SK-N-SH (cell line): ENCODE measurements around the gene CCDC141. TPM values are rescaled to one million over a fixed set of nuclear protein-coding genes. Genes with fewer than 3 reads are reported as not detected.

Experiments
- CTCF ChIA-PET: fragments of 300-600, 350-600 bp; formaldehyde crosslinking; extraction: SDS; loops from one replicate; lab custom pipeline; 2021; lab: Yijun Ruan, JAX
- POLR2A ChIA-PET: fragments of 350-600 bp; sonication (Branson Sonifier 250); formaldehyde crosslinking; extraction: SDS; loops from one replicate; lab custom pipeline; 2020; ENCODE audit warnings: antibody characterized with exemption, inconsistent platforms; lab: Yijun Ruan, JAX
- DNase-seq: peaks from one replicate; pipeline ENCODE4 v3.0.0; 2012
- H2AFZ ChIP-seq: fragments of 200-600 bp; sonication (generic); 2 replicates; pipeline ENCODE4 v1.8.1; 2016; ENCODE audit warnings: antibody characterized with exemption, mild to moderate bottlenecking, low read depth
- H3F3A ChIP-seq: fragments of 200-600 bp; sonication (generic); replicated peaks from 2 replicates; pipeline ENCODE3; 2016; ENCODE audit warnings: antibody characterized with exemption, mild to moderate bottlenecking; ENCODE audit not compliant: insufficient read depth
- H3K27ac ChIP-seq, 2 experiments: fragments of 200-500 bp in 1 of 2; fragments of 200-600 bp in 1 of 2; sonication (Bioruptor generic) in 1 of 2; sonication (generic), shearing (Covaris generic) in 1 of 2; 2 replicates each; pipeline versions ENCODE4 v1.5.1 to v1.6.1; 2014 to 2016; ENCODE audit warnings: low read depth in 2 of 2, inconsistent platforms in 1 of 2, low read length in 1 of 2, mild to moderate bottlenecking in 1 of 2, mixed read lengths in 1 of 2
- H3K27me3 ChIP-seq: fragments of 200-600 bp; sonication (generic), shearing (Covaris generic); 2 replicates; pipeline ENCODE4 v1.6.1; 2016; ENCODE audit warnings: mixed run types; ENCODE audit not compliant: insufficient read depth
- H3K36me3 ChIP-seq, 2 experiments: fragments of 200-500 bp in 1 of 2; fragments of 200-600 bp in 1 of 2; sonication (Bioruptor generic) in 1 of 2; sonication (generic) in 1 of 2; replicated peaks in 1 of 2; 2 replicates each; pipeline versions ENCODE3 to v1.5.1; 2014 to 2016; ENCODE audit warnings: low read length in 1 of 2, mild to moderate bottlenecking in 1 of 2; ENCODE audit not compliant: insufficient read depth in 2 of 2, control insufficient read depth in 1 of 2
- H3K4me1 ChIP-seq, 2 experiments: fragments of 200-500 bp in 1 of 2; fragments of 200-600 bp in 1 of 2; sonication (Bioruptor generic) in 1 of 2; sonication (generic), shearing (Covaris generic) in 1 of 2; 2 replicates each; pipeline versions ENCODE4 v1.5.1 to v1.6.1; 2014 to 2016; ENCODE audit warnings: low read depth in 1 of 2, low read length in 1 of 2, mixed run types in 1 of 2; ENCODE audit not compliant: insufficient read depth in 2 of 2, control insufficient read depth in 1 of 2
- H3K4me2 ChIP-seq: fragments of 200-600 bp; sonication (generic), shearing (Covaris generic); 2 replicates; pipeline ENCODE4 v1.6.1; 2017; ENCODE audit warnings: mixed run types
- H3K4me3 ChIP-seq, 2 experiments: fragments of 200-500 bp in 1 of 2; fragments of 200-600 bp in 1 of 2; sonication (Bioruptor generic) in 1 of 2; sonication (generic), shearing (Covaris generic) in 1 of 2; 2 replicates each; pipeline versions ENCODE4 v1.5.1 to v1.8.1; 2014 to 2016; ENCODE audit warnings: low read depth in 2 of 2, inconsistent platforms in 1 of 2, low read length in 1 of 2, mild to moderate bottlenecking in 1 of 2, mixed read lengths in 1 of 2, moderate library complexity in 1 of 2
- H3K79me2 ChIP-seq: fragments of 200-600 bp; sonication (generic); 2 replicates; pipeline ENCODE4 v1.8.1; 2017; ENCODE audit warnings: mild to moderate bottlenecking; ENCODE audit not compliant: insufficient read depth
- H3K9ac ChIP-seq: fragments of 200-600 bp; sonication (generic); 2 replicates; pipeline ENCODE4 v1.6.1; 2017; ENCODE audit warnings: mixed run types
- H3K9me2 ChIP-seq: fragments of 200-600 bp; sonication (generic); 2 replicates; pipeline ENCODE4 v1.6.1; 2017; ENCODE audit warnings: mixed run types
- H3K9me3 ChIP-seq: fragments of 200-600 bp; sonication (generic); 2 replicates; pipeline ENCODE4 v1.6.1; 2017; ENCODE audit warnings: mixed run types, mild to moderate bottlenecking, moderate library complexity
- H4K20me1 ChIP-seq: fragments of 200-600 bp; sonication (generic); 2 replicates; pipeline ENCODE4 v1.6.1; 2017; ENCODE audit warnings: mild to moderate bottlenecking, mixed run types; ENCODE audit not compliant: insufficient read depth
- CHD2 ChIP-seq: fragments of 150-350 bp; IDR thresholded peaks from 2 replicates; pipeline ENCODE4 v1.6.1; 2018; ENCODE audit warnings: low read length; ENCODE audit not compliant: partially characterized antibody
- FOXM1 ChIP-seq: IDR thresholded peaks from 2 replicates; pipeline ENCODE4 v1.4.0; 2012; ENCODE audit warnings: low read depth, mild to moderate bottlenecking
- NFIC ChIP-seq: IDR thresholded peaks from 2 replicates; pipeline ENCODE4 v1.4.0; 2012; ENCODE audit warnings: borderline replicate concordance
- PBX3 ChIP-seq: IDR thresholded peaks from 2 replicates; pipeline ENCODE4; 2012
- RAD21 ChIP-seq: IDR thresholded peaks from 2 replicates; pipeline ENCODE4 v1.6.1; 2012; ENCODE audit warnings: mild to moderate bottlenecking, low read length
- RCOR1 ChIP-seq: fragments of 150-350 bp; IDR thresholded peaks from 2 replicates; pipeline ENCODE4 v1.6.1; 2017; ENCODE audit warnings: antibody characterized with exemption, low read length
- RFX5 ChIP-seq: IDR thresholded peaks from 2 replicates; pipeline ENCODE4 v1.6.1; 2012; ENCODE audit warnings: mild to moderate bottlenecking, improper control_type of control experiment, low read length
- RXRA ChIP-seq: IDR thresholded peaks from 2 replicates; pipeline ENCODE4 v1.4.0; 2012; ENCODE audit warnings: low read depth, mild to moderate bottlenecking, borderline replicate concordance
- SMC3 ChIP-seq: IDR thresholded peaks from 2 replicates; pipeline ENCODE4 v1.6.1; 2012; ENCODE audit warnings: low read depth, low read length, improper control_type of control experiment
- TCF12 ChIP-seq: IDR thresholded peaks from 2 replicates; pipeline ENCODE4 v1.4.0; 2012
- TEAD4 ChIP-seq: IDR thresholded peaks from 2 replicates; pipeline ENCODE4 v1.4.0; 2012; ENCODE audit warnings: mild to moderate bottlenecking, borderline replicate concordance; ENCODE audit not compliant: insufficient read depth
- WGBS: methylation state at CpG from one replicate; pipeline ENCODE4 v1.1.6; 2017; ENCODE audit warnings: low lambda C conversion rate; 5-methylcytosine and 5-hydroxymethylcytosine counted together
- polyA plus RNA-seq, 3 experiments: library from polyadenylated mRNA; depleted of rRNA; stranded (reverse); fragments of >200 nt; gene quantifications; 2 replicates each; pipeline ENCODE4 v1.2.3, GENCODE V29; 2012
- TF ChIP-seq, protein P1 (sequence below): fragments of 200-600 bp; sonication (generic); IDR thresholded peaks from 2 replicates; pipeline ENCODE4 v1.6.1; 2017; ENCODE audit warnings: antibody characterized with exemption, mild to moderate bottlenecking, moderate library complexity
- TF ChIP-seq, protein P2 (sequence below): IDR thresholded peaks from 2 replicates; pipeline ENCODE4 v1.4.0; 2012; ENCODE audit warnings: low read depth, borderline replicate concordance

The CCDC141 gene
- polyA plus RNA-seq, 1 of the 3 experiments (the other 2 are of a cell fraction) = 0.02 TPM

GRCh38 chr2:178891265-178891958 lies 158.5 kb downstream of the CCDC141 start:
- no peaks in the 10 kb centered on the region for H3K27me3 ChIP-seq
- POLR2A ChIA-PET = interaction anchor here (0.6 kb wide), 1 partner anchor 79 kb away, joined by 3 read pairs; no protein-coding TSS in a partner anchor
- CTCF ChIA-PET = interaction anchor here (0.6 to 3.9 kb wide), 35 partner anchors 9 to 967 kb away, joined by 3 to 18 read pairs (median 5); no protein-coding TSS in a partner anchor
- no peak overlapping the region for H3K9ac ChIP-seq
- peak overlapping the region; percentile 12; the same call in 1 of the 2 replicates for H2AFZ ChIP-seq
- H3K9me3 ChIP-seq = no peaks in the 10 kb centered on the region
- no peak overlapping the region for H3K4me3 ChIP-seq
- no peaks in the 10 kb centered on the region for H3F3A ChIP-seq
- peaks cover 0 to 8% of the 10 kb centered on the region in 2 experiments for H3K4me1 ChIP-seq
- no peaks in the 10 kb centered on the region for H4K20me1 ChIP-seq
- WGBS = 35% methylated on average over 3 of the region's 3 CpGs
- H3K4me2 ChIP-seq = no peak overlapping the region
- DNase-seq = peak; percentile 21
- H3K9me2 ChIP-seq = no peaks in the 10 kb centered on the region
- TF ChIP-seq RAD21 (peak; percentile 70), SMC3 (peak; percentile 62), TCF12 (0 out of 2 replicates have a peak, but pooled peaks have one; percentile 6), CHD2 (no peak)
- TF ChIP-seq, protein P1, sequence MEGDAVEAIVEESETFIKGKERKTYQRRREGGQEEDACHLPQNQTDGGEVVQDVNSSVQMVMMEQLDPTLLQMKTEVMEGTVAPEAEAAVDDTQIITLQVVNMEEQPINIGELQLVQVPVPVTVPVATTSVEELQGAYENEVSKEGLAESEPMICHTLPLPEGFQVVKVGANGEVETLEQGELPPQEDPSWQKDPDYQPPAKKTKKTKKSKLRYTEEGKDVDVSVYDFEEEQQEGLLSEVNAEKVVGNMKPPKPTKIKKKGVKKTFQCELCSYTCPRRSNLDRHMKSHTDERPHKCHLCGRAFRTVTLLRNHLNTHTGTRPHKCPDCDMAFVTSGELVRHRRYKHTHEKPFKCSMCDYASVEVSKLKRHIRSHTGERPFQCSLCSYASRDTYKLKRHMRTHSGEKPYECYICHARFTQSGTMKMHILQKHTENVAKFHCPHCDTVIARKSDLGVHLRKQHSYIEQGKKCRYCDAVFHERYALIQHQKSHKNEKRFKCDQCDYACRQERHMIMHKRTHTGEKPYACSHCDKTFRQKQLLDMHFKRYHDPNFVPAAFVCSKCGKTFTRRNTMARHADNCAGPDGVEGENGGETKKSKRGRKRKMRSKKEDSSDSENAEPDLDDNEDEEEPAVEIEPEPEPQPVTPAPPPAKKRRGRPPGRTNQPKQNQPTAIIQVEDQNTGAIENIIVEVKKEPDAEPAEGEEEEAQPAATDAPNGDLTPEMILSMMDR = peak; percentile 93
- H3K79me2 ChIP-seq = no peaks in the 10 kb centered on the region
- no peaks in the 10 kb centered on the region for H3K36me3 ChIP-seq
- H3K27ac ChIP-seq = no peak overlapping the region

GRCh38 chr2:178886006-178886405 lies 163.9 kb downstream of the CCDC141 start:
- no peak overlapping the region for H3K9ac ChIP-seq
- 95% methylated on average over 3 of the region's 3 CpGs for WGBS
- no peaks in the 10 kb centered on the region for H3K36me3 ChIP-seq
- no peaks in the 10 kb centered on the region for H4K20me1 ChIP-seq
- DNase-seq = no peak
- peaks cover 7% of the 10 kb centered on the region for H3F3A ChIP-seq
- H3K4me2 ChIP-seq = no peak overlapping the region
- peaks cover 0 to 3% of the 10 kb centered on the region in 2 experiments; a peak in 3 of 4 replicates for H3K4me1 ChIP-seq
- no peaks in the 10 kb centered on the region for H3K9me3 ChIP-seq
- H3K27me3 ChIP-seq = no peaks in the 10 kb centered on the region
- no peak overlapping the region for H2AFZ ChIP-seq
- H3K4me3 ChIP-seq = no peak overlapping the region
- H3K27ac ChIP-seq = no peak overlapping the region
- TF ChIP-seq RXRA (no peak), PBX3 (no peak), RCOR1 (no peak), RAD21 (no peak), NFIC (no peak), SMC3 (no peak), TEAD4 (no peak), RFX5 (no peak), FOXM1 (no peak)
- TF ChIP-seq, protein P2, sequence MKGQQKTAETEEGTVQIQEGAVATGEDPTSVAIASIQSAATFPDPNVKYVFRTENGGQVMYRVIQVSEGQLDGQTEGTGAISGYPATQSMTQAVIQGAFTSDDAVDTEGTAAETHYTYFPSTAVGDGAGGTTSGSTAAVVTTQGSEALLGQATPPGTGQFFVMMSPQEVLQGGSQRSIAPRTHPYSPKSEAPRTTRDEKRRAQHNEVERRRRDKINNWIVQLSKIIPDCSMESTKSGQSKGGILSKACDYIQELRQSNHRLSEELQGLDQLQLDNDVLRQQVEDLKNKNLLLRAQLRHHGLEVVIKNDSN = no peak
- H3K79me2 ChIP-seq = no peaks in the 10 kb centered on the region
- POLR2A ChIA-PET = no interaction called here
- CTCF ChIA-PET = interaction anchor here (1.6 kb wide), 1 partner anchor 58 kb away, joined by 3 read pairs; no protein-coding TSS in a partner anchor
- H3K9me2 ChIP-seq = no peaks in the 10 kb centered on the region
